OCI-LY7 (cell line): ENCODE measurements around the gene CYP46A1. TPM values are rescaled to one million over a fixed set of nuclear protein-coding genes. Genes with fewer than 3 reads are reported as not detected.
A peak's percentile ranks its signal among the peaks of the same experiment; 100 is the strongest.

Experiments used
- BruUV-seq: library from RNA; stranded (reverse); fragments of 400-500 nt; replicated peaks from 2 replicates; lab custom pipeline; 2021; lab: Mats Ljungman, UMichigan
- CTCF ChIA-PET: fragments of 300-600 bp; sonication (Branson Sonifier 250); formaldehyde crosslinking; loops from one replicate; lab custom pipeline; 2022; ENCODE audit warnings: antibody characterized with exemption; ENCODE audit not compliant: unreplicated experiment; lab: Charles Lee
- POLR2A ChIA-PET: fragments of 300-600 bp; sonication (Branson Sonifier 250); formaldehyde crosslinking; loops from one replicate; lab custom pipeline; 2022; ENCODE audit warnings: antibody characterized with exemption; lab: Charles Lee
- DNase-seq: peaks from one replicate; pipeline ENCODE4 v3.0.0-alpha.2; 2015; ENCODE audit warnings: low spot score
- H2AFZ ChIP-seq: fragments of 200-600 bp; sonication (generic), shearing (Covaris generic); 2 replicates; pipeline ENCODE4 v1.6.1; 2014; ENCODE audit warnings: mild to moderate bottlenecking, antibody characterized with exemption, low read length, moderate library complexity
- H3K27ac ChIP-seq: fragments of 200-600 bp; sonication (generic); 2 replicates; pipeline ENCODE4 v1.5.1; 2014; ENCODE audit warnings: mixed run types, low read depth, mild to moderate bottlenecking, moderate library complexity, low read length, inconsistent platforms; ENCODE audit not compliant: poor library complexity, severe bottlenecking
- H3K36me3 ChIP-seq: fragments of 200-600 bp; sonication (generic); 2 replicates; pipeline ENCODE4 v1.6.1; 2014; ENCODE audit warnings: mild to moderate bottlenecking, antibody characterized with exemption, low read length, moderate library complexity, mixed read lengths; ENCODE audit not compliant: insufficient read depth
- H3K4me1 ChIP-seq: fragments of 200-600 bp; sonication (generic); 2 replicates; pipeline ENCODE4 v1.5.1; 2014; ENCODE audit warnings: mild to moderate bottlenecking, low read length; ENCODE audit not compliant: insufficient read depth, poor library complexity, severe bottlenecking
- H3K4me2 ChIP-seq: fragments of 200-600 bp; sonication (generic); 2 replicates; pipeline ENCODE4 v1.6.1; 2014; ENCODE audit warnings: mild to moderate bottlenecking, low read length
- H3K4me3 ChIP-seq: fragments of 200-600 bp; sonication (generic); 2 replicates; pipeline ENCODE4 v1.5.1; 2014; ENCODE audit warnings: mild to moderate bottlenecking, low read depth, low read length; ENCODE audit not compliant: poor library complexity, severe bottlenecking
- H3K79me2 ChIP-seq: fragments of 200-600 bp; sonication (generic); 2 replicates; pipeline ENCODE4 v1.6.1; 2016; ENCODE audit warnings: low read depth, mild to moderate bottlenecking, low read length, moderate library complexity, mixed read lengths; ENCODE audit not compliant: insufficient read depth
- H3K9me2 ChIP-seq: fragments of 200-600 bp; sonication (generic); 2 replicates; pipeline ENCODE4 v1.6.1; 2016; ENCODE audit warnings: mild to moderate bottlenecking, low read length, mixed read lengths; ENCODE audit not compliant: insufficient read depth
- H3K9me3 ChIP-seq: fragments of 200-600 bp; sonication (generic); 2 replicates; pipeline ENCODE4 v1.6.1; 2014; ENCODE audit warnings: mild to moderate bottlenecking, mixed run types, low read length, mixed read lengths
- H4K20me1 ChIP-seq: fragments of 200-600 bp; sonication (generic); 2 replicates; pipeline ENCODE4 v1.6.1; 2014; ENCODE audit warnings: mild to moderate bottlenecking, antibody characterized with exemption, low read length, moderate library complexity, mixed read lengths; ENCODE audit not compliant: insufficient read depth
- CTCF ChIP-seq: fragments of 200-600 bp; sonication (generic); conservative IDR thresholded peaks from 2 replicates; pipeline ENCODE4 v1.5.1; 2014; ENCODE audit warnings: mild to moderate bottlenecking, antibody characterized with exemption, low read length, moderate library complexity, mixed read lengths
- EZH2phosphoT487 ChIP-seq: fragments of 200-600 bp; sonication (generic); IDR thresholded peaks from 2 replicates; pipeline ENCODE4 v1.6.1; 2018; ENCODE audit warnings: low read depth, borderline replicate concordance, mild to moderate bottlenecking, mixed run types, antibody characterized with exemption, low read length, moderate library complexity, mixed read lengths
- intact Hi-C: fragments of 100-400 bp; cut with micrococcal nuclease; formaldehyde crosslinking; loops from one replicate; pipeline ENCODE4 v1.10.0; 2022; ENCODE audit not compliant: unreplicated experiment
- total RNA-seq, 2 experiments: library from RNA; depleted of rRNA in 1 of 2; stranded (reverse); fragments of >200 nt in 1 of 2; shearing (Covaris generic) in 1 of 2; gene quantifications; 2 replicates each; pipeline ENCODE4 v1.2.3, GENCODE V29; 2014 to 2022

CYP46A1 gene
- total RNA-seq, 2 experiments from 2014 or later = 4.1 to 10.8 TPM

GRCh38 chr14:99747582-99748330 lies 63.7 kb downstream of the CYP46A1 start:
- no peaks in the 10 kb centered on the region for H3K36me3 ChIP-seq
- CTCF ChIA-PET = no interaction called here
- H4K20me1 ChIP-seq = no peaks in the 10 kb centered on the region
- no peaks in the 10 kb centered on the region for H3K9me3 ChIP-seq
- DNase-seq = no peak
- no peak for TF ChIP-seq EZH2phosphoT487
- TF ChIP-seq CTCF = no peak
- H3K27ac ChIP-seq = no peak overlapping the region
- no peak overlapping the region for H3K4me2 ChIP-seq
- H3K9me2 ChIP-seq = no peaks in the 10 kb centered on the region
- intact Hi-C loops = no loop called here
- H3K4me3 ChIP-seq = no peak overlapping the region
- POLR2A ChIA-PET = interaction anchor here (0.6 kb wide), 1 partner anchor 132 kb away, joined by 4 read pairs; no protein-coding TSS in a partner anchor
- no peak overlapping the region for H2AFZ ChIP-seq
- no TSS peak for BruUV-seq
- H3K79me2 ChIP-seq = no peaks in the 10 kb centered on the region
- H3K4me1 ChIP-seq = peaks cover 5% of the 10 kb centered on the region

GRCh38 chr14:99748529-99748928 lies 64.4 kb downstream of the CYP46A1 start:
- Histone ChIP-seq H3K36me3 (no peaks in the 10 kb centered on the region), H3K4me1 (peaks cover 6% of the 10 kb centered on the region), H3K27ac (no peak overlapping the region), H4K20me1 (no peaks in the 10 kb centered on the region), H3K4me3 (no peak overlapping the region), H3K9me2 (no peaks in the 10 kb centered on the region), H3K4me2 (no peak overlapping the region), H3K79me2 (no peaks in the 10 kb centered on the region), H2AFZ (no peak overlapping the region), H3K9me3 (no peaks in the 10 kb centered on the region)
- DNase-seq = no peak
- intact Hi-C loops = no loop called here
- no TSS peak for BruUV-seq
- TF ChIP-seq EZH2phosphoT487 = no peak
- TF ChIP-seq CTCF = no peak
- ChIA-PET POLR2A (no interaction called here), CTCF (no interaction called here)

- CTCF ChIA-PET = no interaction called here
Measured at GRCh38 chr14:99749142-99749541, 65.0 kb downstream of the CYP46A1 start.

More at GRCh38 chr14:99749142-99749541, 65.0 kb downstream of the CYP46A1 start:
- Histone ChIP-seq H3K27ac (no peak overlapping the region), H4K20me1 (no peaks in the 10 kb centered on the region), H2AFZ (no peak overlapping the region), H3K4me2 (no peak overlapping the region), H3K36me3 (no peaks in the 10 kb centered on the region), H3K9me2 (no peaks in the 10 kb centered on the region), H3K79me2 (no peaks in the 10 kb centered on the region), H3K4me3 (no peak overlapping the region), H3K9me3 (no peaks in the 10 kb centered on the region), H3K4me1 (peaks cover 6% of the 10 kb centered on the region)
- POLR2A ChIA-PET = no interaction called here
- BruUV-seq = no TSS peak
- TF ChIP-seq CTCF (peak; percentile 40), EZH2phosphoT487 (no peak)
- intact Hi-C loops = no loop called here
- no peak for DNase-seq
